Measurements from ENCODE around the gene WNT2. TPM values are rescaled to one million over a fixed set of nuclear protein-coding genes. Genes with fewer than 3 reads are reported as not detected.
"Not testable (repeated sequence)": the region's sequence is repeated elsewhere in the genome, so short reads cannot be mapped to it uniquely, and the experiment has no call there.

Gene WNT2
- total RNA-seq, 2 experiments from 2014 or later, result not detected

GRCh38 chr7:117269886-117270285 is 53.0 kb downstream of the WNT2 start:
- ATAC-seq (ENCODE audit: low read depth), result no peak
- POLR2A ChIA-PET, result no interaction called here
- no peak for DNase-seq
- Mint-ChIP-seq H3K4me3 (no peak overlapping the region), H3K27me3 (peaks cover 5% of the 10 kb centered on the region), H3K36me3 (no peaks in the 10 kb centered on the region), H3K9me3 (peaks cover 1% of the 10 kb centered on the region), H3K4me1 (no peaks in the 10 kb centered on the region), H3K27ac (no peak overlapping the region)

- ATAC-seq (ENCODE audit: low read depth) (no peak), DNase-seq (no peak)
- Mint-ChIP-seq H3K27ac (no peak overlapping the region), H3K4me1 (no peaks in the 10 kb centered on the region), H3K9me3 (peaks cover 1% of the 10 kb centered on the region), H3K4me3 (no peak overlapping the region), H3K36me3 (no peaks in the 10 kb centered on the region), H3K27me3 (peaks cover 5% of the 10 kb centered on the region)
- POLR2A ChIA-PET, result no interaction called here
These were observed 53.4 kb downstream of the WNT2 start for GRCh38 chr7:117269417-117269816.

GRCh38 chr7:117264716-117265115 is 58.1 kb downstream of the WNT2 start:
- no peaks in the 10 kb centered on the region for H3K4me1 Mint-ChIP-seq
- H3K9me3 Mint-ChIP-seq, result peaks cover 1% of the 10 kb centered on the region
- no peak overlapping the region for H3K27ac Mint-ChIP-seq
- no peak overlapping the region for H3K4me3 Mint-ChIP-seq
- ATAC-seq (ENCODE audit: low read depth) (no peak), DNase-seq (no peak)
- H3K36me3 Mint-ChIP-seq, result no peaks in the 10 kb centered on the region
- POLR2A ChIA-PET, result no interaction called here
- H3K27me3 Mint-ChIP-seq, result no peaks in the 10 kb centered on the region

GRCh38 chr7:117262546-117262945 is 60.3 kb downstream of the WNT2 start:
- DNase-seq, result no peak
- Mint-ChIP-seq H3K9me3 (no peaks in the 10 kb centered on the region), H3K36me3 (no peaks in the 10 kb centered on the region), H3K27me3 (no peaks in the 10 kb centered on the region), H3K4me3 (no peak overlapping the region), H3K27ac (no peak overlapping the region), H3K4me1 (no peaks in the 10 kb centered on the region)
- ATAC-seq (ENCODE audit: low read depth), result no peak
- POLR2A ChIA-PET, result no interaction called here

- H3K27ac Mint-ChIP-seq, result no peak overlapping the region
- no peaks in the 10 kb centered on the region for H3K27me3 Mint-ChIP-seq
- H3K4me3 Mint-ChIP-seq, result no peak overlapping the region
- DNase-seq (no peak), ATAC-seq (ENCODE audit: low read depth) (no peak)
- H3K9me3 Mint-ChIP-seq, result no peaks in the 10 kb centered on the region
- no peaks in the 10 kb centered on the region for H3K4me1 Mint-ChIP-seq
- POLR2A ChIA-PET, result no interaction called here
- no peaks in the 10 kb centered on the region for H3K36me3 Mint-ChIP-seq
These were observed 63.2 kb downstream of the WNT2 start for GRCh38 chr7:117259615-117260014.

GRCh38 chr7:117251687-117252086 is 71.2 kb downstream of the WNT2 start:
- H3K36me3 Mint-ChIP-seq, result no peaks in the 10 kb centered on the region
- POLR2A ChIA-PET, result no interaction called here
- H3K27me3 Mint-ChIP-seq, result no peaks in the 10 kb centered on the region
- ATAC-seq (ENCODE audit: low read depth) (no peak), DNase-seq (no peak)
- no peaks in the 10 kb centered on the region for H3K4me1 Mint-ChIP-seq
- H3K4me3 Mint-ChIP-seq, result no peak overlapping the region
- H3K9me3 Mint-ChIP-seq, result no peaks in the 10 kb centered on the region
- H3K27ac Mint-ChIP-seq, result no peak overlapping the region

- Mint-ChIP-seq H3K27ac (no peak overlapping the region), H3K9me3 (no peaks in the 10 kb centered on the region), H3K36me3 (no peaks in the 10 kb centered on the region), H3K4me3 (no peak overlapping the region), H3K4me1 (no peaks in the 10 kb centered on the region), H3K27me3 (no peaks in the 10 kb centered on the region)
- ATAC-seq (ENCODE audit: low read depth), result no peak
- POLR2A ChIA-PET, result no interaction called here
- DNase-seq, result no peak
These were observed 72.1 kb downstream of the WNT2 start for GRCh38 chr7:117250801-117251200.

GRCh38 chr7:117250245-117250644 is 72.6 kb downstream of the WNT2 start:
- no peaks in the 10 kb centered on the region for H3K9me3 Mint-ChIP-seq
- no peak for DNase-seq
- H3K27ac Mint-ChIP-seq, result no peak overlapping the region
- H3K36me3 Mint-ChIP-seq, result no peaks in the 10 kb centered on the region
- POLR2A ChIA-PET, result no interaction called here
- no peaks in the 10 kb centered on the region for H3K27me3 Mint-ChIP-seq
- H3K4me3 Mint-ChIP-seq, result no peak overlapping the region
- no peak for ATAC-seq (ENCODE audit: low read depth)
- H3K4me1 Mint-ChIP-seq, result no peaks in the 10 kb centered on the region

GRCh38 chr7:117249696-117250095 is 73.2 kb downstream of the WNT2 start:
- Mint-ChIP-seq H3K27me3 (no peaks in the 10 kb centered on the region), H3K36me3 (no peaks in the 10 kb centered on the region), H3K27ac (no peak overlapping the region), H3K9me3 (no peaks in the 10 kb centered on the region), H3K4me1 (no peaks in the 10 kb centered on the region), H3K4me3 (no peak overlapping the region)
- no peak for DNase-seq
- POLR2A ChIA-PET, result no interaction called here
- no peak for ATAC-seq (ENCODE audit: low read depth)

GRCh38 chr7:117248829-117249228 is 74.0 kb downstream of the WNT2 start:
- no peak overlapping the region for H3K4me3 Mint-ChIP-seq
- ATAC-seq (ENCODE audit: low read depth) (no peak), DNase-seq (no peak)
- no peaks in the 10 kb centered on the region for H3K4me1 Mint-ChIP-seq
- H3K27me3 Mint-ChIP-seq, result peaks cover 2% of the 10 kb centered on the region
- no peaks in the 10 kb centered on the region for H3K36me3 Mint-ChIP-seq
- POLR2A ChIA-PET, result no interaction called here
- no peaks in the 10 kb centered on the region for H3K9me3 Mint-ChIP-seq
- no peak overlapping the region for H3K27ac Mint-ChIP-seq

- H3K36me3 Mint-ChIP-seq, result no peaks in the 10 kb centered on the region
- POLR2A ChIA-PET, result no interaction called here
- no peak for ATAC-seq (ENCODE audit: low read depth)
These were observed 75.0 kb downstream of the WNT2 start for GRCh38 chr7:117247809-117248208.

GRCh38 chr7:117245703-117246102 is 77.2 kb downstream of the WNT2 start:
- H3K9me3 Mint-ChIP-seq; DNase-seq; H3K27ac Mint-ChIP-seq; POLR2A ChIA-PET; H3K4me1 Mint-ChIP-seq; H3K4me3 Mint-ChIP-seq; ATAC-seq (ENCODE audit: low read depth); H3K27me3 Mint-ChIP-seq; H3K36me3 Mint-ChIP-seq: not testable (repeated sequence)

More at GRCh38 chr7:117247809-117248208, 75.0 kb downstream of the WNT2 start:
- Mint-ChIP-seq H3K4me1 (no peaks in the 10 kb centered on the region), H3K4me3 (no peak overlapping the region), H3K27ac (no peak overlapping the region), H3K9me3 (no peaks in the 10 kb centered on the region), H3K27me3 (peaks cover 2% of the 10 kb centered on the region)
- no peak for DNase-seq

GRCh38 chr7:117243390-117243789 is 79.5 kb downstream of the WNT2 start:
- DNase-seq, result no peak
- ATAC-seq (ENCODE audit: low read depth), result no peak
- Mint-ChIP-seq H3K4me3 (no peak overlapping the region), H3K9me3 (no peaks in the 10 kb centered on the region), H3K27ac (no peak overlapping the region), H3K4me1 (no peaks in the 10 kb centered on the region), H3K36me3 (no peaks in the 10 kb centered on the region), H3K27me3 (peaks cover 2% of the 10 kb centered on the region)
- POLR2A ChIA-PET, result no interaction called here

GRCh38 chr7:117241088-117241487 is 81.8 kb downstream of the WNT2 start:
- ATAC-seq (ENCODE audit: low read depth) (no peak), DNase-seq (no peak)
- H3K9me3 Mint-ChIP-seq, result no peaks in the 10 kb centered on the region

GRCh38 chr7:117238937-117239336 is 83.9 kb downstream of the WNT2 start:
- DNase-seq, result no peak
- POLR2A ChIA-PET, result no interaction called here
- H3K4me3 Mint-ChIP-seq, result no peak overlapping the region
- H3K4me1 Mint-ChIP-seq, result no peaks in the 10 kb centered on the region
- H3K27me3 Mint-ChIP-seq, result peaks cover 3% of the 10 kb centered on the region
- no peak for ATAC-seq (ENCODE audit: low read depth)
- no peaks in the 10 kb centered on the region for H3K36me3 Mint-ChIP-seq
- peaks cover 3% of the 10 kb centered on the region for H3K9me3 Mint-ChIP-seq
- no peak overlapping the region for H3K27ac Mint-ChIP-seq

More at GRCh38 chr7:117241088-117241487, 81.8 kb downstream of the WNT2 start:
- Mint-ChIP-seq H3K4me1 (no peaks in the 10 kb centered on the region), H3K27ac (no peak overlapping the region), H3K36me3 (no peaks in the 10 kb centered on the region), H3K4me3 (no peak overlapping the region), H3K27me3 (peaks cover 2% of the 10 kb centered on the region)
- POLR2A ChIA-PET, result no interaction called here

All from activated naive CD8-positive, alpha-beta T cell treated with anti-CD3 and anti-CD28 coated beads, Interleukin-2, amount 10 ng/mL, durations not matched to agents 7 days and 5 days (primary cell).